ENCODE measurements around the gene IL37.

DNA sequence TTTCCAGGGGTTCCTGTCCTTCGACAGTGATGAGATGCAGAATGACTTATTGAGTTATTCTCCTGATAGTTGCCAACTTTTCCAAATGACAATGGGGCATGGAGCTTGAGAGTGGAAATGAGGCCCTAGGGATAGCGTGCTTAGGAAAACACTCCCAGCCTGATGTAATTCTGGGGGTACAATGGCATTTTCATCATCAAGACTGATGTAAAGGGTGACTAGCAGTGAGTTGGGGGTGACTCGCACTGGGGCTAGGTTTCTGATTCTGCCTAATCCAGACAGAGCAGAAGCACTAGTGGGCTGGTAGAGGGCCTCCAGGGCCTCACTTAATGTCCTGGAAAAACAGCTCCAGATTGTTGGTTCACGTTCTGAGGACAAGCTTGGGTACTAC, 34.0 kb upstream of the IL37 start:
- TF ChIP-seq YY1 (IDR thresholded peaks at IDR 0.05; ENCODE audit: insufficient read depth, insufficient read length) (no peak), SUZ12 (IDR thresholded peaks at IDR 0.05; ENCODE audit: extremely low read depth, insufficient read depth, insufficient read length) (no peak)
